SKM-1 (cell line): Measurements from ENCODE around the gene PRKCA.
A peak's percentile ranks its signal among the peaks of the same experiment; 100 is the strongest.

Experiments used
- DNase-seq: peaks from one replicate; lab custom pipeline; 2025; ENCODE audit not compliant: unreplicated experiment; lab: John Stamatoyannopoulos, UW

Gene PRKCA

GRCh38 chr17:66567234-66568170 is 265.1 kb downstream of the PRKCA start:
- peak; percentile 68 for DNase-seq

GRCh38 chr17:66569572-66569971 is 267.2 kb downstream of the PRKCA start:
- DNase-seq, result no peak

- DNase-seq, result no peak
Measured at GRCh38 chr17:66570447-66571195, 268.2 kb downstream of the PRKCA start.

GRCh38 chr17:66571745-66572144 is 269.3 kb downstream of the PRKCA start:
- DNase-seq, result no peak

- DNase-seq, result no peak
Measured at GRCh38 chr17:66573078-66573477, 270.7 kb downstream of the PRKCA start.

GRCh38 chr17:66574123-66574522 is 271.7 kb downstream of the PRKCA start:
- no peak for DNase-seq

- DNase-seq, result no peak
Measured at GRCh38 chr17:66576473-66576872, 274.1 kb downstream of the PRKCA start.

- DNase-seq, result no peak
Measured at GRCh38 chr17:66577041-66577440, 274.6 kb downstream of the PRKCA start.

GRCh38 chr17:66578781-66579489 is 276.5 kb downstream of the PRKCA start:
- no peak for DNase-seq

- DNase-seq, result no peak
Measured at GRCh38 chr17:66579556-66579955, 277.1 kb downstream of the PRKCA start.

GRCh38 chr17:66580184-66580955 is 278.0 kb downstream of the PRKCA start:
- no peak for DNase-seq

GRCh38 chr17:66580956-66581391 is 278.6 kb downstream of the PRKCA start:
- no peak for DNase-seq

- DNase-seq, result no peak
Measured at GRCh38 chr17:66582373-66583111, 280.1 kb downstream of the PRKCA start.

GRCh38 chr17:66583112-66583748 is 280.8 kb downstream of the PRKCA start:
- no peak for DNase-seq

- no peak for DNase-seq
Measured at GRCh38 chr17:66584927-66585326, 282.5 kb downstream of the PRKCA start.

GRCh38 chr17:66585472-66585871 is 283.1 kb downstream of the PRKCA start:
- no peak for DNase-seq

GRCh38 chr17:66589892-66590291 is 287.5 kb downstream of the PRKCA start:
- DNase-seq, result no peak

- no peak for DNase-seq
Measured at GRCh38 chr17:66593116-66593515, 290.7 kb downstream of the PRKCA start.

- no peak for DNase-seq
Measured at GRCh38 chr17:66595893-66596292, 293.5 kb downstream of the PRKCA start.
